ENCODE measurements around the gene TDRKH.

DNA sequence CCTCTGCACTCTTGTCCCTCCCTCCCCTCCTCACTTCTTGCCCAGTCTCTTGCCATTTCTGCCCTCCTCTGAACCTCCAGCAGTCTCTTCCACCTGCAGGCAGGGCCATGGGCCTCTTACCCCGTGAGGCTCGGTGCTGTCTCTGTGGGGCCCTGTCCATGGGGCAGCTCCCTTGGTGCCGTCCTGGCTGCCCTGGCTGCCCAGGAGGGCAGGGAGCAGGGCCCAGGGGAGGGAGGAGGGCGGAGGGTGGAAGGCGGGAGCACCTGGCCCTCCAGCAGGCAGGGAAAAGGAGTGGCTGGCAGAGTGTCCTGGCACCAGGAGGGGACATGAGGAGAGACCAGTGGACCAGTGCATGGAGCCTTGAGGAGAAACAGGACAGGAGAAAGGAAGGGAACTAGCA is 41.3 kb upstream of the TDRKH start, which contains the start of gene RORC:
- TF ChIP-seq, protein P1, sequence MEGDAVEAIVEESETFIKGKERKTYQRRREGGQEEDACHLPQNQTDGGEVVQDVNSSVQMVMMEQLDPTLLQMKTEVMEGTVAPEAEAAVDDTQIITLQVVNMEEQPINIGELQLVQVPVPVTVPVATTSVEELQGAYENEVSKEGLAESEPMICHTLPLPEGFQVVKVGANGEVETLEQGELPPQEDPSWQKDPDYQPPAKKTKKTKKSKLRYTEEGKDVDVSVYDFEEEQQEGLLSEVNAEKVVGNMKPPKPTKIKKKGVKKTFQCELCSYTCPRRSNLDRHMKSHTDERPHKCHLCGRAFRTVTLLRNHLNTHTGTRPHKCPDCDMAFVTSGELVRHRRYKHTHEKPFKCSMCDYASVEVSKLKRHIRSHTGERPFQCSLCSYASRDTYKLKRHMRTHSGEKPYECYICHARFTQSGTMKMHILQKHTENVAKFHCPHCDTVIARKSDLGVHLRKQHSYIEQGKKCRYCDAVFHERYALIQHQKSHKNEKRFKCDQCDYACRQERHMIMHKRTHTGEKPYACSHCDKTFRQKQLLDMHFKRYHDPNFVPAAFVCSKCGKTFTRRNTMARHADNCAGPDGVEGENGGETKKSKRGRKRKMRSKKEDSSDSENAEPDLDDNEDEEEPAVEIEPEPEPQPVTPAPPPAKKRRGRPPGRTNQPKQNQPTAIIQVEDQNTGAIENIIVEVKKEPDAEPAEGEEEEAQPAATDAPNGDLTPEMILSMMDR (IDR thresholded peaks at IDR 0.05) = no peak
- TF ChIP-seq POLR2A (IDR thresholded peaks at IDR 0.05) = no peak

Measured in testis (tissue), 2 donors.